ENCODE data around the gene SUGP1.

Gene SUGP1

DNA sequence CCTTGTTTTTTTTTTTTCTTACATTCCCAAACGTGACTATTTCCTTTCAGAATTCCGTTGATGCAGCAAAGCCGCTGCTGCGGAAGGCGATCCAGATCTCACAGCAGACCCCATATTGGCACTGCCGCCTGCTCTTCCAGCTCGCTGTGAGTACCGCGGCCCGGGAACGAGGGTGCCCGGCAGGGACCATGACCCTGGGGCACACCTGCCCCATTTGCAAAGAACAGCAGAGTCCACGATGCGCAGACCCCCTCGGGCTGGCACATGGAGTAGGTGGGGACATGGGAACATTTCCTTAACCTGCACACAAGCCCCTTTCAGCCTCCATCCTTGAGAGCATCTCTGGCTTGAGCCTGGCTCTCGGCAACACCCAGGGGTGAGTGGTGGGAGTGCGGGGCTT lies 16.8 kb upstream of the SUGP1 start:
- Histone ChIP-seq H3K4me3 (ENCODE audit: low read depth, low read length) (no peak overlapping the region), H3K27me3 (ENCODE audit: control insufficient read depth, insufficient read depth, low read length) (no peaks in the 10 kb centered on the region), H3K36me3 (ENCODE audit: control insufficient read depth, insufficient read depth, low read length) (peaks cover 54% of the 10 kb centered on the region), H3K9me3 (ENCODE audit: control insufficient read depth, insufficient read depth, low read length) (no peaks in the 10 kb centered on the region), H3K4me1 (ENCODE audit: control insufficient read depth, insufficient read depth, low read length) (no peaks in the 10 kb centered on the region), H3K9ac (ENCODE audit: low read depth, low read length) (no peak overlapping the region)

DNA sequence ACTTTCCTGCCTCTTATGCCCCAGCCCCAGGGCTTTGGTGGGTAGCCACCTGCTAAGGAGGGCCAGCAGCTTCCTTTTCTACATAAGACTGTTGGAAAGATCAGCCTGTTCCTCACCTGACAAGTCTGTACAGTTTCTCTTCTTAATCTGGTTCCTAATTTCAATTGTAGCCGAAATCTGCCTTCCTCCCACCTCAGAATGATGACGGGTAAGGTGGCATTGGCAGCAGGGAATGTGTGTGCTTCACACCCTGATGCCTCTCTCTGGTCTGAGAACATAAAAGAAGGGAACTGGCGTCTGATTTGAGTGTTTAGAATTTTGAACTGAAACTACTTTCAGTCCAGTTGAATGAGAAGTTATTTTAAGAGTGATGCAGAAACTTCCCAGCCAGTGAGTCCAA lies 16.3 kb upstream of the SUGP1 start:
- Histone ChIP-seq H3K27me3 (ENCODE audit: control insufficient read depth, insufficient read depth, low read length) (no peaks in the 10 kb centered on the region), H3K4me1 (ENCODE audit: control insufficient read depth, insufficient read depth, low read length) (no peaks in the 10 kb centered on the region), H3K9me3 (ENCODE audit: control insufficient read depth, insufficient read depth, low read length) (no peaks in the 10 kb centered on the region), H3K36me3 (ENCODE audit: control insufficient read depth, insufficient read depth, low read length) (peaks cover 49% of the 10 kb centered on the region), H3K9ac (ENCODE audit: low read depth, low read length) (no peak overlapping the region), H3K4me3 (ENCODE audit: low read depth, low read length) (no peak overlapping the region)

DNA sequence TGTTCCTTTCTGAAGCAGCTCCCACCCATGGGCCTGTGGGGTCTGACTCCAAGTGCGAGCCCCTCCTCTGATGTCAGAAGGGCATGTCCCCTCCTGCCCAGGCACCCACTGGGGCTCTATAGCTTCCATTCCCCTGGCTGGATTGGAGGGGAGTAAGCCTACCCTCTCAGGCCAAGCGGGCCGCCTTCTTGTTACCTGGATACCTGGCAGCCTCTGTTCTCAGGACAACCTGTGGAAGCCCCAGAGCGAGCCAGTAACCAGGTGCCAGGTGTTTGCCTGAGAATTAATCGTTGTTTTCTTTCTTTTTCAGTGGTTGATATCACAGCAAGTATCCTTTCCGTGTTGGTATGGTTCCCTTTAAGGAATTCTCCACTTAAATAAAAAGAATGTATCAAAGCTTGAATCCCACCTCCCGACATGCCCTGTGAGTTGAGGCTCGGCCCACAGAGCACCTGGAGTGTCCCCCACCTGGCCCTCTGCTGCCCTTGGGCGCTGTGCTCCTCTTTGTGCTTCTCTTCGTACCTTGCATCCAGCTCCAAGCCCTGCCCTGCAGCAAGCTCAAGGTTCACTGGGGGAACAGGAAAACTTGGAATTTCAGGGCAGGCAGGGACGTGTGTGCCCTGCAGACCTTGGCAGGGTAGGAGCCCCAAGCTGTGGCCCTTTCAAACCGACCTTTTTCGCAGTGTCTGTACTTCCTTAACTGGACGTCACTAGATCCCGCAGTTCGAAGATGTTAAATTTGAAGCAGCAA lies 15.3 kb upstream of the SUGP1 start:
- Histone ChIP-seq H3K4me3 (ENCODE audit: low read depth, low read length) (no peak overlapping the region), H3K9me3 (ENCODE audit: control insufficient read depth, insufficient read depth, low read length) (no peaks in the 10 kb centered on the region), H3K27me3 (ENCODE audit: control insufficient read depth, insufficient read depth, low read length) (no peaks in the 10 kb centered on the region), H3K36me3 (ENCODE audit: control insufficient read depth, insufficient read depth, low read length) (peaks cover 39% of the 10 kb centered on the region), H3K4me1 (ENCODE audit: control insufficient read depth, insufficient read depth, low read length) (no peaks in the 10 kb centered on the region), H3K9ac (ENCODE audit: low read depth, low read length) (peak overlapping the region; percentile 12)

DNA sequence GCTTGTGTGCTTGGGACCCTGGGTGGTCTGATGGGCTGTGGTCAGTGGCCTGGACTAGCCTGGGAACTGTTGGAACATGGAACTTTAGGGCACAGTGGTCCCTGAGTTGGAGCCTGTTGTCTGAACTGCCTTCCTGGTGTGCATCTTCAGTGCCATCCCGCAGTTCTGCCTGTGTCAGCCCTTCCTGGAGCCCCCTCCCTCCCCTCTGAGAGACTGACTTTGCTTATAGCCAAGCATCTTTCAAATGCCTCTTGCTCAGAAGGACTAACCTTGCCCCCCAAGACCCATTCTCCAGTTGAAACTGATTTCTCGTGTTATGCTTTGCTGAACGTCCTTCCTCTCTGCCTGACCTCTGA lies 14.7 kb upstream of the SUGP1 start:
- peaks cover 38% of the 10 kb centered on the region for H3K36me3 ChIP-seq (ENCODE audit: control insufficient read depth, insufficient read depth, low read length)
- H3K27me3 ChIP-seq (ENCODE audit: control insufficient read depth, insufficient read depth, low read length): no peaks in the 10 kb centered on the region
- H3K4me3 ChIP-seq (ENCODE audit: low read depth, low read length): no peak overlapping the region
- H3K4me1 ChIP-seq (ENCODE audit: control insufficient read depth, insufficient read depth, low read length): no peaks in the 10 kb centered on the region
- H3K9me3 ChIP-seq (ENCODE audit: control insufficient read depth, insufficient read depth, low read length): no peaks in the 10 kb centered on the region
- no peak overlapping the region for H3K9ac ChIP-seq (ENCODE audit: low read depth, low read length)

DNA sequence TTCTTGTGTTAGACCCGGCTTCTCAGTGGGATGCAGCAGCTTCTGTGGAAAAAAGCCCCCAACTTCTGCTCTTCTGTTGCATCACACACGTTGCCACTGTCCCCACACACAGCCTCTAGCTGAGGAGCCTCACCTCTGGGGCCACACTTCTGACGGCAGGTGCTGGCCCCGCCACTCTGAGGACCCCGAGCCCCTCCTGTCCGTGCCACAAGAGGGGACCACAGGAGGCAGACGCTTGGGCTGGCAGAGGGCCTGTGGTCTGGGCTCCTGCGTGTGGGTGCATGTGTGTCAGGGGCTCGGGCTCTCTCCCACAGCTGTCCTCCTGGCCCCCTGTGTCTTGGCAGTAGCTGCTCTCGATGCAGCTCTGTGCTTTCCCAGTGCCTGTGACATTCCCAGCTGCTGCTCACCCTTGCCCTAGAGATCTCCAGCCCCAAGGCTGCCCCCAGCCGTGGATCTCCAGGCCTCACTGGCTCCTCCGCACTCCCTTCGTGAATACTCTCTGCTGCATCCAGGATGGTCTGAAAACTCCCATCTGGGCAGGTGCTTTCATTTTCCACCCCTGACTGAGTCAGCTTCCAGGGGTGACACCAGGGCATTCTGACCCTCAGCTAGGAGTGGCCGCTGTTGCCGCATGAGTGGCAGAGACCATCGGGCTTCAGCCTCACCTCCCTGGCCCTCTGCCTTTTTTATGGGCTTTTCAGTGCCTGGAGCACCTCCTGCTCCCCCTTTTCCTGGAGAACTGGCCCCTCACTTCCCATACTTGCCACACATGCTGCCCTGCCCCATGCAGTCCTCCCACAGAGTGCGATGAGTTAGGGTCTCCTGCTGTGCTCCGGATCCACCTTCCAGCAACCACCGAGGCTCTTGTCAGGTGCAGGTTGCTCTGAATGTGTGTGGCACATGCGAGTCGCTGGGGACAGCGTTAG lies 14.0 kb upstream of the SUGP1 start:
- Histone ChIP-seq H3K9ac (ENCODE audit: low read depth, low read length) (peak overlapping the region; percentile 37), H3K9me3 (ENCODE audit: control insufficient read depth, insufficient read depth, low read length) (no peaks in the 10 kb centered on the region), H3K36me3 (ENCODE audit: control insufficient read depth, insufficient read depth, low read length) (peaks cover 41% of the 10 kb centered on the region), H3K4me3 (ENCODE audit: low read depth, low read length) (no peak overlapping the region), H3K4me1 (ENCODE audit: control insufficient read depth, insufficient read depth, low read length) (no peaks in the 10 kb centered on the region), H3K27me3 (ENCODE audit: control insufficient read depth, insufficient read depth, low read length) (no peaks in the 10 kb centered on the region)

DNA sequence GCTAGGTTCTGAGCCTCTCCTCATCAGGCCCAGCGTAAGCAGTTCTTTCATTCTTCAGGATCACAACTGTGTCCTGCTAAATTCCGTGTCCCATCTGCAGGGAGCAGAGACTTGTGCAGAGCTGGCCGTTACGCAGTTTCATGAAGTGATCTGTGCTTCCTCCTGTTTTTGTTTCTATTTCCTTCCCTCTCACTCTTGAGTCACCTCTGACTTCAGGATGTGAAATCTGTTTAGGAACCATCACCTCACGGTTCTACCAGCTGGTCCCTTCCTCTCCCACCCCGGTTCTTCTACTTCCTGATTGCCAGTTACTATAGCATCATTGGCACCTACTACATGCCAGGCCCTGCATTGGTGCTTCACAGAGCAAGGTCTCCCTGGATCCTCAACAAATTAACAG lies 8.8 kb upstream of the SUGP1 start:
- no peaks in the 10 kb centered on the region for H3K27me3 ChIP-seq (ENCODE audit: control insufficient read depth, insufficient read depth, low read length)
- H3K4me3 ChIP-seq (ENCODE audit: low read depth, low read length): no peak overlapping the region
- no peaks in the 10 kb centered on the region for H3K9me3 ChIP-seq (ENCODE audit: control insufficient read depth, insufficient read depth, low read length)
- peaks cover 15% of the 10 kb centered on the region for H3K36me3 ChIP-seq (ENCODE audit: control insufficient read depth, insufficient read depth, low read length)
- no peak overlapping the region for H3K9ac ChIP-seq (ENCODE audit: low read depth, low read length)
- H3K4me1 ChIP-seq (ENCODE audit: control insufficient read depth, insufficient read depth, low read length): no peaks in the 10 kb centered on the region

DNA sequence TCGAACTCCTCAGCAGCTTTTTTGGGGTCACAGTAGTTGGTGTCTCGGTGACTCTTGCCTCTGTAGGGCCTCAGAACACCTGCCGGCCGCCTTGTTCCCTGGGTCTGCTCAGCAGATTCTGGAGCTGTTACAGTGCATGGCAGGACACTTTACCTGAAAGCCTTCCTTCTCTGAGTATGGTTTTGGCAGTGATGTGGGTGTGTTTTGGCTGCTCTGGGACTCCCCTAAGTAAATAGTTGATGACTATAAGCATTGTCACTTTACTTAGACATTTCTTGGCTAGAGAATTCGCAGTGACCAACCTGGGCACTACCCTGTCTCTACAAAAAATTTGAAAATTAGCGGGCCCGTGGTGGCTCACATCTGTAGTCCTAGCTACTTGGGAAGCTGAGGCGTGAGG lies 7.4 kb upstream of the SUGP1 start:
- no peaks in the 10 kb centered on the region for H3K27me3 ChIP-seq (ENCODE audit: control insufficient read depth, insufficient read depth, low read length)
- no peaks in the 10 kb centered on the region for H3K9me3 ChIP-seq (ENCODE audit: control insufficient read depth, insufficient read depth, low read length)
- no peak overlapping the region for H3K4me3 ChIP-seq (ENCODE audit: low read depth, low read length)
- H3K36me3 ChIP-seq (ENCODE audit: control insufficient read depth, insufficient read depth, low read length): peaks cover 23% of the 10 kb centered on the region
- H3K9ac ChIP-seq (ENCODE audit: low read depth, low read length): no peak overlapping the region
- H3K4me1 ChIP-seq (ENCODE audit: control insufficient read depth, insufficient read depth, low read length): no peaks in the 10 kb centered on the region

DNA sequence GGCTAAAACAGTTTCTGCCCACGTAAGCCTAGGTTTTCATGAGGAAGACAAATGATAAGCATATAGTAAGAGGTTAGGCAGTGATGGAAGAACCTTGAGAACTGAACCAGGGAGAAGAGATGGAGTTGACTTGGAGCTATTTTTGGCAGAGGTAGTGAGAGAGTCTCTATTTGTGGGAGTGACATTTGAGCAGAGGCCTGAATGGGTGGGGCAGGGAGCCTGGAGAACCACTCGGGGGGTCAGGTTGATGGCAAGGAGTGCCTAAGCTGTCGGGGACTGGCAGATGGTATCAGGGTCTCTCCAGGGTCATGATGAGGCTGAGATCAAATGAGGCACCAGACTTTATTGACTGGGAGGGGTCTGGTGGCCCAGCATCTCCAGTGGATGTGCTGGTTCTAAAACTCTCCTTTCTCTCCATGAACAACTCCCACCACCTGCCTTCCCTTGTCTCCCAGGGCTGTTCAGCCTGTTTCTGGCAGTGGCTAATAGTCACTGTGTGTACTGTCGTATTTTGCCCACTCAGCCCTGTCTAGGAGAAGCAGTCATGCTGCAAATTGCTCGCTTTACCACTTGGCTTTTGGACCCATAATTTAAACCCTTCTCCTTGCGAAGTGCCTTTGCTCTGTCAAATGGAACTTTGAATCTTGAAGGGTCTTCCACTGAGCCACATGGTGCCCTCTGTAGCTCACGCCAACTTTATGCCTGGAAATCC lies 3.9 kb upstream of the SUGP1 start:
- Histone ChIP-seq H3K4me1 (ENCODE audit: control insufficient read depth, insufficient read depth, low read length) (no peaks in the 10 kb centered on the region), H3K36me3 (ENCODE audit: control insufficient read depth, insufficient read depth, low read length) (peaks cover 19% of the 10 kb centered on the region), H3K9ac (ENCODE audit: low read depth, low read length) (no peak overlapping the region)

DNA sequence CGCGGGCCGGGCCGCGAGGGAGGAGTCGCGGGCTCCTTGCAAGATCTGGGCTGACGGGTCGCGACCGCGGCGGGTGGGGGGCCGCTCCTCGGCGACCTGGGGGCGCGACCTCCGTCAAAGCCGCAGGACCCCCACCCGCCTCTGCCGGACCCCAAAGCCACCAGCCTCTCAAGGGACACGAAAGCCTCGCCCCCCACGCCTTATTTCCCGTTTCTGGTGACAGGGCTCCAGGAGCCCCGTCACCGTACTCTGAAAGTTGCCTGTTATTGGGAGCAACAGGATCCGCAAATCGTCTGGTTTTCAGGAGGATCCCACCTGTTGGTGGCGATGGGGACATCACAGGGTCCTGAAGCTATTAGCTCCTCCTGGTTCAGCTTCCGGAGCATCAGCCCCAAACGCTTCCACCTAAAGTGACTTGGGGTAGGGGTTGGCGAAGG lies 850 bp upstream of the SUGP1 start:
- H3K4me1 ChIP-seq (ENCODE audit: control insufficient read depth, insufficient read depth, low read length): no peaks in the 10 kb centered on the region
- peak overlapping the region; percentile 95 for H3K4me3 ChIP-seq (ENCODE audit: low read depth, low read length)
- H3K9me3 ChIP-seq (ENCODE audit: control insufficient read depth, insufficient read depth, low read length): no peaks in the 10 kb centered on the region
- H3K9ac ChIP-seq (ENCODE audit: low read depth, low read length): peak overlapping the region; percentile 100
- no peaks in the 10 kb centered on the region for H3K27me3 ChIP-seq (ENCODE audit: control insufficient read depth, insufficient read depth, low read length)
- peaks cover 16% of the 10 kb centered on the region for H3K36me3 ChIP-seq (ENCODE audit: control insufficient read depth, insufficient read depth, low read length)

More for the DNA sequence above, 3.9 kb upstream of the SUGP1 start:
- H3K27me3 ChIP-seq (ENCODE audit: control insufficient read depth, insufficient read depth, low read length): no peaks in the 10 kb centered on the region
- no peaks in the 10 kb centered on the region for H3K9me3 ChIP-seq (ENCODE audit: control insufficient read depth, insufficient read depth, low read length)
- no peak overlapping the region for H3K4me3 ChIP-seq (ENCODE audit: low read depth, low read length)

DNA sequence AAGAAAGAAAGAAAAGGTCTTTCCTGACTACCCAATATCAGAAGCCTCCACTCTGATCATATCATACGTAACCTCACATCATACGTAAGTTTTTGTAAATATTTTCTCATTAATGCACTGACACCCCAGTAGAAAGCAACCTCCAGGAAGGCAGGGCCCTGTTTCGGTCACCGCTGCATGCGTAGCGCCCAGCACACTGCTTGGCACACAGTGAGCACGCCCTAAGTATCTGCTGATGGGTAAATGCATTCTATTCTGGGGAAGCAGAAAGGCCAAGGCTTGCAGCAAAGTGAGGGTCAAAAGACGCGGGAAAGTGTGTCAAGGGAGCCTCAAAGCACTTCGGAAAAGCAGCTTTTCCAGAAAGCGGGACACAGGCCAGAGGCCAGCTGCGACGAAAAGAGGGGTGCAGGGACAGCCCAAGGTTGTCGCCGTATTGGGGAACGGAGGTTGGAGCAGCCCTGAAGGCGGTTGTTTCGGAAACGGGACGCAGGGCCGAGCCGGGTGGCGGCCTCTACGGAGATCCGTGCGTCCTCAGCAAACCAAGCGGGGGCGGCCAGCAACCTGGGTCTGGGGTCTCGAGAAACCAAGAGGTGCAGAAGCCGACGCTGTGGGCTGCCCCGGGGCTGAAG lies 463 bp downstream of the SUGP1 start:
- Histone ChIP-seq H3K4me1 (ENCODE audit: control insufficient read depth, insufficient read depth, low read length) (no peaks in the 10 kb centered on the region), H3K9ac (ENCODE audit: low read depth, low read length) (peak overlapping the region; percentile 100), H3K27me3 (ENCODE audit: control insufficient read depth, insufficient read depth, low read length) (no peaks in the 10 kb centered on the region), H3K9me3 (ENCODE audit: control insufficient read depth, insufficient read depth, low read length) (no peaks in the 10 kb centered on the region), H3K36me3 (ENCODE audit: control insufficient read depth, insufficient read depth, low read length) (peaks cover 21% of the 10 kb centered on the region), H3K4me3 (ENCODE audit: low read depth, low read length) (peak overlapping the region; percentile 95)

DNA sequence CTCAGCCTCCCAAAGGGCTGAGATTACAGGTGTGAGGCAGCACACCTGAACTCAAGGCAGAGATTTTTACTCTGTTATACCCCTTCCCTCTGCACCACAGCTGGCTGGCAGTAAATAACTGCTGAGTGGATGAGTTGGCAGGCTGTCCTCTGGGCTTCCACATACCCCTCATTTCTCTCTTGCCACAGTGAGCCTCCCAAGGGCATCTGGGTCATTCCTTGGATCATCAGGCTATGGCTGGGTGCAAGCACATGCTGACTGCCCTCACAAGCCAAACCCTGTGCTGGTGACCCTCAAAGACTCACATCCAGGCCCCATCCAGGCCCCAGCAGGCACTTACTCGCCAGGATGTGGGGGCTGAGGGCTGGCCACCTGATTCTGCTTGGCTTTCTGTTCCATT lies 4.2 kb downstream of the SUGP1 start:
- Histone ChIP-seq H3K27me3 (ENCODE audit: control insufficient read depth, insufficient read depth, low read length) (no peaks in the 10 kb centered on the region), H3K36me3 (ENCODE audit: control insufficient read depth, insufficient read depth, low read length) (peaks cover 18% of the 10 kb centered on the region), H3K9me3 (ENCODE audit: control insufficient read depth, insufficient read depth, low read length) (no peaks in the 10 kb centered on the region), H3K9ac (ENCODE audit: low read depth, low read length) (no peak overlapping the region), H3K4me3 (ENCODE audit: low read depth, low read length) (no peak overlapping the region), H3K4me1 (ENCODE audit: control insufficient read depth, insufficient read depth, low read length) (no peaks in the 10 kb centered on the region)

Measured in iPS-15b (cell line).